GM18526 (cell line): ENCODE data around the gene ELF1.

Experiments used
- POLR2A ChIP-seq: IDR thresholded peaks from 3 replicates; pipeline ENCODE4 v1.6.1; 2011; ENCODE audit not compliant: insufficient read length; ENCODE audit errors: extremely low read depth

ELF1 gene

GRCh38 chr13:41054212-41054877 is 35.2 kb upstream of the ELF1 start:
- TF ChIP-seq POLR2A: no peak

DNA sequence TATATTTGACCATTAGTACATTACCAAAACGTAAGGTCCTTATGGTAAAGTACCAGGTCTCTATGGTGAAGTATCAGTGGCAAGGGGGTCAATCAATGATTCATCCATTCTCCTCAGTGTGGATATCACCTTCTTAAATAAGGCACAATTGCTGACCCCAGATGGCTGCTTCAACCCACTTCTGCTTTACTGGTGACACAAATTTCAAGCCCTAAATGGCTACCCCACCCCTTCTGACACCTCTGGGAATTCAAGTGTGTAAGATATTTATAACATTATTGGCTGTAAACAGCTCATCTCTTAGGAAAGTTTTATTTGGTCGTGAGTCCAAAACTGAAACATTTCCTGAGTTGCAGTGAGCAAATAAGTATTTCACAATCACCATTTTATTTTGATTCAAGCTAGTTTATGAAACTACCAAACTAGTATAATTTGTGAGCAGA is 34.3 kb upstream of the ELF1 start:
- TF ChIP-seq POLR2A: no peak

GRCh38 chr13:41052441-41052840 is 33.3 kb upstream of the ELF1 start:
- TF ChIP-seq POLR2A: no peak

DNA sequence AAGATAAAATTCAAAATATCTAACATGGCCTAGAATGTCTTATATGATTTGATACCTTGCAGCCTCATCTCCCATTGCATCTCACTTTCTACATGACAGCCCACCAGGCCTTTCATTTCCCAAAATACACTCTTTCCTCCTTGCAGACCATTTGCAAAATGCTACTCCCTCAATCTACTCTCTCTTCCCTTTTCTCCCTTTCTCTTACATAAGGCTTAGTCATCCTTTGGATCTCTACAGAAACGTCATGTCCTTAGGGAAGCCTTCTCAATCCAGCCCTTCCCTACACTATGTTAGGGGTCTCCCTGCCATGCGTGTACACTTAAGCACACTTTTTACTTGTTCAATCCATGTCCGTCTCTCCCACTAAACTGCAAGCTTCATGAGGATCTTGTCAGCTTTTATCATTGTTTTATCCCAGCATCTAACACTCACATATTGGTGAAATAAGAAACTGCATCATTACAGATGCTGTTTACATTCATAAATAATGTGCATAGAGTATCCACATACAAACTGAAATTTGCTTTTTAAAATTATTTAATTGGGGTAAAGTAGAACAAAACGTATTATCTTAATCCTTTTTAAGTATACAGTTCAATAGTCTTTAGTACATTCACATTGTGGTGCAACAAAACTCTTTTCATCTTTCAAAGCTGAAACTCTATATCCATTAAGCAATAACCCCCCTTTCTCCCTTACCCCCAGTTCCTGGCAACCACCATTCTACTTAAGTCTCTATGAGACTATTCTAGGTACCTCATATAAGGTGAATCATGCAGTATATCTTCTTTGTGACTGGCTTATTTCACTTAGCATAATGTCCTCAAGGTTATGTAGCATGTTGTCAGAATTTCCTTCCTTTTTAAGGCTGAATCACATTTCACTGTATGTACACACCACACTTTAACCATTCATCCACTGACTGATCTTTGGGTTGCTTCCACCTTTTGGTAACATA is 30.6 kb upstream of the ELF1 start:
- TF ChIP-seq POLR2A: no peak

DNA sequence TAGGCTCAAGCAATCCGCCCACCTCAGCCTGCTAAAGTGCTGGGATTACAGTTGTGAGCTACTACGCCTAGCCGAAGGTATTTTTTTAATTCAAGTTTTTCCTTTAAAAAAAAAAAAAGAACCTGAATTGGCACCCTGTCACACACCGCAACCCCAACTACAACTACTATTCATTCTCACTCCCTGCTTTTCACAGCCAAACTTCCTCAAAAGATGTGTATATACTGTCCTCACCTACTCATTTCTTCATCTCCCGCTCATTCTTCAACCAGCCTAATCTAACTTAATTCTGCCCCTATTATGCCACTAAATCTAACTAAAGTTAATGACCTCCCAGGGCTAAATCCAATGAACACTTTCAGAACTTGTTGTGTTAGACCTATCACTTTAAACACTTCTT is 29.5 kb upstream of the ELF1 start:
- TF ChIP-seq POLR2A: no peak

GRCh38 chr13:41040584-41041334 is 21.6 kb upstream of the ELF1 start:
- no peak for TF ChIP-seq POLR2A

DNA sequence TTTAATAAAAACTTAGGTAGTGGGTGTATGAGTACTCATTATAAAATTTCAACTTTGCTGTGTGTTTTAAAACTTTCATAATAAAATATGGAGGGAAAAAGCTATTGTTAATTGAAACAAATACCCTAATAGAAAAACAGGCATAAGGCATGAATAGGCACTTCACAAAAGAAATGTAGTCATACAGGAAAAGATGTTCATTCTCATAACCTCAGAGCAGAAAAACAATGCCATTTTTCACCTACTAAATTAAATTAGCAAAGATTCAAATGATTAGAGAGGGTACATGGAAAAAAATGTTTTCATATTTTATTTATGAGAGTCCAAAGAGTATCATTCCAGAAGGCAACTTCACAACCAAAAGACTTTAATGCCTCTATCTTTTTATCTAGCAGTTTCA is 20.6 kb upstream of the ELF1 start:
- TF ChIP-seq POLR2A: no peak

DNA sequence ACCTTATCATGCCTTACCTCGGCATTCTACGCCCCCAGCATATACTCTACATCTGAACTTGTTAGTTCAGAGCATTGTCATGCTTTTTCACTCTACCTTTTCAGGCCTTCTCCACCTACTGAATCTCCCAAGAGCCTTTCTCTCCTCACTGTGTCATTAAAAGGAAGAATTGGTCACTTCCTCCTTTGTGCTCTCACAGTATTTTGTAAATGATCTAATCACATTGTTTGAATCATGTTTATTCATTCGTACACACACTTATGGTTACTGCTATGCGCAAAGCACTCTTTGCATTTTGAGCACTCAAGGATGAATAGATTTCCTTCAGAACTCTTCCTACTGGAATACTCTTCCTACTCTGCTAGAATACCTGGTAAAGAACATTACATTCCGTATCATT is 15.8 kb upstream of the ELF1 start:
- TF ChIP-seq POLR2A: no peak

GRCh38 chr13:41034382-41034781 is 15.3 kb upstream of the ELF1 start:
- TF ChIP-seq POLR2A: no peak

DNA sequence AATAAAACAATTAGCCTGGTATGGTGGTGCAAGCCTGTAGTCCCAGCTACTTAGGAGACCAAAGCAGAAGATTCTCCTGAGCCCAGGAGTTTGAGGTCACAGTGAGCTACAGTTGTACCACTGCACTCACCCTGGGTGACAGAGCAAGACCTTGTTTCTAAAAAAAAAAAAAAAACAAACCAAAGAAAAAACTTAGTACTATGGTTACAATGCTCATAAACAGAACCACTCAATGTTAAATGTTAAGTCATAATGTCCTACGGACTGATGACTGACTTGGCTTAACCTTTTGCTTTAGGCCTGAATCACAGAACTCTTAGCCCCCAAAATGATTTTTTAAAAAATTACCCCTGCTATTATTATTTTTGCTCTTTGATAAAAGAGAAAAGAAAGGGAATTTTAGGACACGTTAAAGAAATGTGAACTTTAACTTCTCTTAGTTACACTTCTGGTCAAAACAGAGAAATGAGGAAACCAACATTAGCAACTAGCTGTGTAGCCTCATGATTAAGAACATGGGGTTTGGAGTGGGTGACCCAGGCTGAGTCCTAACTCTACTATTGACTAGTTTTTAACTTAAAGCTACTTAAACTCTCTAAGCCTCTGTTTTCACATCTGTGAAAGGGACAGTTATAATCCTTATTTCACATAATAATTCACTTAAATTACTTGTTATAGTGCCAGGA is 13.7 kb upstream of the ELF1 start:
- TF ChIP-seq POLR2A: no peak

- no peak for TF ChIP-seq POLR2A
Observed at GRCh38 chr13:41029629-41030028, 10.5 kb upstream of the ELF1 start.

GRCh38 chr13:41028051-41028450 is 8.9 kb upstream of the ELF1 start:
- TF ChIP-seq POLR2A: no peak

DNA sequence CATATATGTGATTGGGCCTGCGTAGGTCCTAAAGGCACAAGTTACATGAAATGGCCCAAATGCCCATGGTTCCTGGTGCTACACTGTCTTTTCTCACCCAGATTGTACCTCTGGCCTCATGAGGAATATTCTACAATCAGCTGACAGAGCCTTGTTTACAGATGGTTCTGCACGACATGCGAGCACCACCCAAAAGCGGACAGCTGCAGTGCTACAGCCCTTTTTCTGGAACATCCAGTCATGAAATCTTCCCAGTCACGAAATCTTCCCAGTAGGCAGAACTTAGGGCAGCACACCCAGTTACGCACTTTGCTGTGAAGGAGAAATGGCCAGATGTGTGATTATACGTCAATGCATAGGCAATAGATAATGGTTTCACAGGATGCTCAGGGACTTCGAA is 7.7 kb upstream of the ELF1 start:
- no peak for TF ChIP-seq POLR2A

DNA sequence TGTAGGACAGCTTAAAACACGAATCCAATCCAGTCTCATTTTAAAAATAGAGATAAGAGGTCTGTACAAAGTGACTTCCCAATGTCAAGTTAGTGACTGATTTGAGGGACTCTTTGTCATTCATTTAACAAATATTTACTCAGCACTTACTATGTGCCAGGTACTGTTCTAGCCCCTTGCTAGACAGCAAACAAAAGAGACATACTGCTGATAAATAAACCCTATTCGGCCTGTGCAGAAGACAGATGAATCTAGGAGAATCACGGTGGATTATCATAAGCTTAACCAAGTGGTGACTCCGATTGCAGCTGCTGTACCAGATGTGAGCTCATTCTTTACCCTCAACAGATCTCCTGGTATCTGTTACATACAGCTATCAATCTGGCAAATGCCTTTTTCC is 6.4 kb upstream of the ELF1 start:
- TF ChIP-seq POLR2A: no peak

GRCh38 chr13:41019578-41020347 is 647 bp upstream of the ELF1 start:
- TF ChIP-seq POLR2A: no peak

- no peak for TF ChIP-seq POLR2A
Observed at GRCh38 chr13:41018602-41018948, 541 bp downstream of the ELF1 start.
